NK-92 treated with Interleukin-12 subunit alpha and Interleukin-12 subunit beta, amount 100 ng/mL, for 24 hours (cell line): Measurements from ENCODE around the gene POLR3H.
"Not testable (repeated sequence)": the region's sequence is repeated elsewhere in the genome, so short reads cannot be mapped to it uniquely, and the experiment has no call there.

Source experiments
- DNase-seq: peaks from one replicate; lab custom pipeline; 2025; lab: John Stamatoyannopoulos, UW

The POLR3H gene

GRCh38 chr22:41543854-41544670 lies at the start of gene POLR3H:
Gene POLR3H (minus strand): TSS chr22:41544470. CDS start chr22:41544101, 369 bp downstream.
- peak; percentile 92 for DNase-seq

- DNase-seq: not testable (repeated sequence)
Measured at GRCh38 chr22:41593336-41593960, 49.2 kb upstream of the POLR3H start.

GRCh38 chr22:41589391-41590241 lies 45.3 kb upstream of the POLR3H start, which contains the start of gene PMM1:
Gene PMM1 (minus strand): TSS chr22:41589840. CDS start chr22:41589805, 35 bp downstream.
- DNase-seq: peak; percentile 100

- DNase-seq: no peak
Measured at GRCh38 chr22:41587347-41587723, 43.1 kb upstream of the POLR3H start.

GRCh38 chr22:41585898-41586297 lies 41.6 kb upstream of the POLR3H start:
- DNase-seq: no peak

- DNase-seq: no peak
Measured at GRCh38 chr22:41584881-41585280, 40.6 kb upstream of the POLR3H start.

GRCh38 chr22:41582694-41583093 lies 38.4 kb upstream of the POLR3H start:
- no peak for DNase-seq

GRCh38 chr22:41579997-41580355 lies 35.7 kb upstream of the POLR3H start:
- DNase-seq: no peak

- DNase-seq: no peak
Measured at GRCh38 chr22:41579297-41579996, 35.2 kb upstream of the POLR3H start.

GRCh38 chr22:41578818-41579217 lies 34.5 kb upstream of the POLR3H start:
- DNase-seq: no peak

- DNase-seq: no peak
Measured at GRCh38 chr22:41578114-41578513, 33.8 kb upstream of the POLR3H start.

GRCh38 chr22:41576877-41577276 lies 32.6 kb upstream of the POLR3H start:
- no peak for DNase-seq

- DNase-seq: no peak
Measured at GRCh38 chr22:41575533-41575932, 31.3 kb upstream of the POLR3H start.

GRCh38 chr22:41574847-41575381 lies 30.6 kb upstream of the POLR3H start:
- no peak for DNase-seq

GRCh38 chr22:41573677-41574076 lies 29.4 kb upstream of the POLR3H start:
- no peak for DNase-seq

GRCh38 chr22:41572305-41572704 lies 28.0 kb upstream of the POLR3H start:
- DNase-seq: not testable (repeated sequence)

- DNase-seq: no peak
Measured at GRCh38 chr22:41571786-41572185, 27.5 kb upstream of the POLR3H start.

- no peak for DNase-seq
Measured at GRCh38 chr22:41570221-41570620, 26.0 kb upstream of the POLR3H start.

GRCh38 chr22:41568811-41569210 lies 24.5 kb upstream of the POLR3H start:
- no peak for DNase-seq

- DNase-seq: no peak
Measured at GRCh38 chr22:41567512-41567768, 23.2 kb upstream of the POLR3H start.

- peak; percentile 23 for DNase-seq
Measured at GRCh38 chr22:41565403-41566054, 21.3 kb upstream of the POLR3H start.
